ENCODE results near the gene CFP. TPM values are rescaled to one million over a fixed set of nuclear protein-coding genes. Genes with fewer than 3 reads are reported as not detected.

CFP gene
- polyA plus RNA-seq, 2 donors = 0.77 to 3.6 TPM

- Histone ChIP-seq H3K27ac (ENCODE audit: low read depth in 2 of 2, low read length in 1 of 2) (peak overlapping the region; percentile 98), H3K36me3 (ENCODE audit: control insufficient read depth in 2 of 2, insufficient read depth in 2 of 2, low read length in 1 of 2) (peaks cover 3 to 8% of the 10 kb centered on the region in 2 donors), H3K27me3 (ENCODE audit: control insufficient read depth in 1 of 2, insufficient read depth in 2 of 2, low read length in 2 of 2) (no peaks in the 10 kb centered on the region), H3K4me3 (ENCODE audit: low read depth in 1 of 2, low read length in 2 of 2) (peak overlapping the region; percentile 60 to 82), H3K9me3 (ENCODE audit: control insufficient read depth in 2 of 2, insufficient read depth in 1 of 2, low read depth in 1 of 2, low read length in 1 of 2) (no peaks in the 10 kb centered on the region), H3K4me1 (ENCODE audit: control insufficient read depth in 2 of 2, insufficient read depth in 2 of 2, low read length in 1 of 2) (no peaks in the 10 kb centered on the region)
- WGBS, 2 donors = 1 to 37% methylated on average over 13 of the region's 13 CpGs
Measured at GRCh38 chrX:47658301-47658683, 28.6 kb upstream of the CFP start.

- H3K27me3 ChIP-seq (ENCODE audit: control insufficient read depth in 1 of 2, insufficient read depth in 2 of 2, low read length in 2 of 2) = no peaks in the 10 kb centered on the region
- peak overlapping the region; percentile 72 to 80 for H3K27ac ChIP-seq (ENCODE audit: low read depth in 2 of 2, low read length in 1 of 2)
- H3K36me3 ChIP-seq (ENCODE audit: control insufficient read depth in 2 of 2, insufficient read depth in 2 of 2, low read length in 1 of 2) = peaks cover 0 to 4% of the 10 kb centered on the region in 2 donors
- H3K9me3 ChIP-seq (ENCODE audit: control insufficient read depth in 2 of 2, insufficient read depth in 1 of 2, low read depth in 1 of 2, low read length in 1 of 2) = no peaks in the 10 kb centered on the region
- H3K4me3 ChIP-seq (ENCODE audit: low read depth in 1 of 2, low read length in 2 of 2) = peak overlapping the region; percentile 41 to 43
- 11 to 32% methylated on average over 19 of the region's 19 CpGs for WGBS, 2 donors
- peaks cover 0 to 2% of the 10 kb centered on the region in 2 donors for H3K4me1 ChIP-seq (ENCODE audit: control insufficient read depth in 2 of 2, insufficient read depth in 2 of 2, low read length in 1 of 2)
Measured at GRCh38 chrX:47651043-47651905, 21.5 kb upstream of the CFP start.

- no peaks in the 10 kb centered on the region for H3K36me3 ChIP-seq (ENCODE audit: control insufficient read depth in 2 of 2, insufficient read depth in 2 of 2, low read length in 1 of 2)
- no peaks in the 10 kb centered on the region for H3K9me3 ChIP-seq (ENCODE audit: control insufficient read depth in 2 of 2, insufficient read depth in 1 of 2, low read depth in 1 of 2, low read length in 1 of 2)
- 0 to 40% methylated on average over 61 to 64 of the region's 65 CpGs for WGBS, 2 donors
- H3K27ac ChIP-seq (ENCODE audit: low read depth in 2 of 2, low read length in 1 of 2) = peak within 1 kb of the TSS; percentile 73 to 80
- peak within 1 kb of the TSS; percentile 49 to 86 for H3K4me3 ChIP-seq (ENCODE audit: low read depth in 1 of 2, low read length in 2 of 2)
- H3K4me1 ChIP-seq (ENCODE audit: control insufficient read depth in 2 of 2, insufficient read depth in 2 of 2, low read length in 1 of 2) = peaks cover 0 to 2% of the 10 kb centered on the region in 2 donors
- no peaks in the 10 kb centered on the region for H3K27me3 ChIP-seq (ENCODE audit: control insufficient read depth in 1 of 2, insufficient read depth in 2 of 2, low read length in 2 of 2)
Measured at GRCh38 chrX:47650164-47651042, 20.7 kb upstream of the CFP start, which contains the start of gene ELK1. Gene ELK1 (minus strand): TSS chrX:47650563. CDS start chrX:47641441, 9,122 bp downstream.

GRCh38 chrX:47649781-47650163 is 20.0 kb upstream of the CFP start:
- 0 to 37% methylated on average over 10 to 11 of the region's 11 CpGs for WGBS, 2 donors
- Histone ChIP-seq H3K9me3 (ENCODE audit: control insufficient read depth in 2 of 2, insufficient read depth in 1 of 2, low read depth in 1 of 2, low read length in 1 of 2) (no peaks in the 10 kb centered on the region), H3K27ac (ENCODE audit: low read depth in 2 of 2, low read length in 1 of 2) (peak overlapping the region; percentile 73 to 74), H3K36me3 (ENCODE audit: control insufficient read depth in 2 of 2, insufficient read depth in 2 of 2, low read length in 1 of 2) (no peaks in the 10 kb centered on the region), H3K27me3 (ENCODE audit: control insufficient read depth in 1 of 2, insufficient read depth in 2 of 2, low read length in 2 of 2) (no peaks in the 10 kb centered on the region), H3K4me3 (ENCODE audit: low read depth in 1 of 2, low read length in 2 of 2) (peak overlapping the region; percentile 49 to 86), H3K4me1 (ENCODE audit: control insufficient read depth in 2 of 2, insufficient read depth in 2 of 2, low read length in 1 of 2) (peaks cover 0 to 2% of the 10 kb centered on the region in 2 donors)

GRCh38 chrX:47649271-47649670 is 19.5 kb upstream of the CFP start:
- WGBS, 2 donors = 9 to 35% methylated on average over 8 of the region's 8 CpGs
- H3K27ac ChIP-seq (ENCODE audit: low read depth in 2 of 2, low read length in 1 of 2) = no peak overlapping the region
- H3K4me3 ChIP-seq (ENCODE audit: low read depth in 1 of 2, low read length in 2 of 2) = peak overlapping the region; percentile 3 to 49

GRCh38 chrX:47648376-47648775 is 18.6 kb upstream of the CFP start:
- Histone ChIP-seq H3K4me1 (ENCODE audit: control insufficient read depth in 2 of 2, insufficient read depth in 2 of 2, low read length in 1 of 2) (peaks cover 0 to 2% of the 10 kb centered on the region in 2 donors), H3K36me3 (ENCODE audit: control insufficient read depth in 2 of 2, insufficient read depth in 2 of 2, low read length in 1 of 2) (no peaks in the 10 kb centered on the region), H3K27ac (ENCODE audit: low read depth in 2 of 2, low read length in 1 of 2) (no peak overlapping the region), H3K9me3 (ENCODE audit: control insufficient read depth in 2 of 2, insufficient read depth in 1 of 2, low read depth in 1 of 2, low read length in 1 of 2) (no peaks in the 10 kb centered on the region), H3K27me3 (ENCODE audit: control insufficient read depth in 1 of 2, insufficient read depth in 2 of 2, low read length in 2 of 2) (no peaks in the 10 kb centered on the region), H3K4me3 (ENCODE audit: low read depth in 1 of 2, low read length in 2 of 2) (no peak overlapping the region)
- WGBS, 2 donors = 71 to 72% methylated on average over 2 of the region's 2 CpGs

More at GRCh38 chrX:47649271-47649670, 19.5 kb upstream of the CFP start:
- H3K4me1 ChIP-seq (ENCODE audit: control insufficient read depth in 2 of 2, insufficient read depth in 2 of 2, low read length in 1 of 2) = peaks cover 0 to 2% of the 10 kb centered on the region in 2 donors
- no peaks in the 10 kb centered on the region for H3K9me3 ChIP-seq (ENCODE audit: control insufficient read depth in 2 of 2, insufficient read depth in 1 of 2, low read depth in 1 of 2, low read length in 1 of 2)
- no peaks in the 10 kb centered on the region for H3K27me3 ChIP-seq (ENCODE audit: control insufficient read depth in 1 of 2, insufficient read depth in 2 of 2, low read length in 2 of 2)
- no peaks in the 10 kb centered on the region for H3K36me3 ChIP-seq (ENCODE audit: control insufficient read depth in 2 of 2, insufficient read depth in 2 of 2, low read length in 1 of 2)

- H3K27ac ChIP-seq (ENCODE audit: low read depth in 2 of 2, low read length in 1 of 2) = no peak overlapping the region
- 76 to 80% methylated on average over 6 of the region's 6 CpGs for WGBS, 2 donors
Measured at GRCh38 chrX:47646636-47647035, 16.9 kb upstream of the CFP start.

GRCh38 chrX:47645530-47645929 is 15.8 kb upstream of the CFP start:
- H3K27me3 ChIP-seq (ENCODE audit: control insufficient read depth in 1 of 2, insufficient read depth in 2 of 2, low read length in 2 of 2) = no peaks in the 10 kb centered on the region
- no peaks in the 10 kb centered on the region for H3K9me3 ChIP-seq (ENCODE audit: control insufficient read depth in 2 of 2, insufficient read depth in 1 of 2, low read depth in 1 of 2, low read length in 1 of 2)
- no peaks in the 10 kb centered on the region for H3K4me1 ChIP-seq (ENCODE audit: control insufficient read depth in 2 of 2, insufficient read depth in 2 of 2, low read length in 1 of 2)
- no peak overlapping the region for H3K27ac ChIP-seq (ENCODE audit: low read depth in 2 of 2, low read length in 1 of 2)
- WGBS, 2 donors = 64 to 72% methylated on average over 10 of the region's 10 CpGs
- no peak overlapping the region for H3K4me3 ChIP-seq (ENCODE audit: low read depth in 1 of 2, low read length in 2 of 2)
- no peaks in the 10 kb centered on the region for H3K36me3 ChIP-seq (ENCODE audit: control insufficient read depth in 2 of 2, insufficient read depth in 2 of 2, low read length in 1 of 2)

More at GRCh38 chrX:47646636-47647035, 16.9 kb upstream of the CFP start:
- no peak overlapping the region for H3K4me3 ChIP-seq (ENCODE audit: low read depth in 1 of 2, low read length in 2 of 2)
- H3K4me1 ChIP-seq (ENCODE audit: control insufficient read depth in 2 of 2, insufficient read depth in 2 of 2, low read length in 1 of 2) = peaks cover 0 to 2% of the 10 kb centered on the region in 2 donors
- H3K27me3 ChIP-seq (ENCODE audit: control insufficient read depth in 1 of 2, insufficient read depth in 2 of 2, low read length in 2 of 2) = no peaks in the 10 kb centered on the region
- H3K36me3 ChIP-seq (ENCODE audit: control insufficient read depth in 2 of 2, insufficient read depth in 2 of 2, low read length in 1 of 2) = no peaks in the 10 kb centered on the region
- H3K9me3 ChIP-seq (ENCODE audit: control insufficient read depth in 2 of 2, insufficient read depth in 1 of 2, low read depth in 1 of 2, low read length in 1 of 2) = no peaks in the 10 kb centered on the region

GRCh38 chrX:47644557-47645091 is 14.9 kb upstream of the CFP start:
- Histone ChIP-seq H3K9me3 (ENCODE audit: control insufficient read depth in 2 of 2, insufficient read depth in 1 of 2, low read depth in 1 of 2, low read length in 1 of 2) (no peaks in the 10 kb centered on the region), H3K27ac (ENCODE audit: low read depth in 2 of 2, low read length in 1 of 2) (no peak overlapping the region), H3K4me1 (ENCODE audit: control insufficient read depth in 2 of 2, insufficient read depth in 2 of 2, low read length in 1 of 2) (no peaks in the 10 kb centered on the region), H3K4me3 (ENCODE audit: low read depth in 1 of 2, low read length in 2 of 2) (no peak overlapping the region), H3K27me3 (ENCODE audit: control insufficient read depth in 1 of 2, insufficient read depth in 2 of 2, low read length in 2 of 2) (no peaks in the 10 kb centered on the region), H3K36me3 (ENCODE audit: control insufficient read depth in 2 of 2, insufficient read depth in 2 of 2, low read length in 1 of 2) (no peaks in the 10 kb centered on the region)
- 67 to 71% methylated on average over 12 of the region's 12 CpGs for WGBS, 2 donors
